Fibroblast of lung (primary cell): Measurements from ENCODE around the gene EPS15.

Source experiments
- EZH2 ChIP-seq: IDR thresholded peaks from 2 replicates; pipeline ENCODE4 v1.5.1; 2012; ENCODE audit warnings: low read length, control low read depth, mild to moderate bottlenecking; ENCODE audit errors: missing control alignments
- TF ChIP-seq, protein P1 (sequence below), 2 donors: IDR thresholded peaks in 1 of 2; conservative IDR thresholded peaks in 1 of 2; 1 replicate in 1 of 2; 2 replicates in 1 of 2; pipeline ENCODE4 v1.5.1; 2011 to 2012; ENCODE audit warnings: low read length in 2 of 2, control low read depth in 1 of 2, inconsistent platforms in 1 of 2, low read depth in 1 of 2, mild to moderate bottlenecking in 1 of 2

DNA sequence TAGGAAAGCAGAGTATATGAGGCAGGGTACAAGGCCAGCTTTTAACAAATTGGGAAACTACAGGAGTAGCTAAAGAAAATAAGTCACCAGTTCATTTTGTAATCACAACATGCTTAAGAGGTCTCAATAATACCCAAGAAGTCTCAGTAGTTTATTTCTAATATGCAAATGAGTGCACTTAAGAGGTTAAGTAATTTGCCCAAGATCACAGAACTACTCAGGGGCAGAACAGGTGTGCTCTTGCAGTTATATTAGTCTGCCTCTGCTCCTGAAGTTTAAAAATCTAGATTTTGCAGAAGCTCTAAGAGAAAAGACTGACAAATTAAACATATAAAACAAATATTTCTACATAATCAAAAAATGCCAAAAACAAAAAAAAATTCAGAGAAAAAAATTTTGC, 6.9 kb downstream of the EPS15 start:
- TF ChIP-seq, protein P1, sequence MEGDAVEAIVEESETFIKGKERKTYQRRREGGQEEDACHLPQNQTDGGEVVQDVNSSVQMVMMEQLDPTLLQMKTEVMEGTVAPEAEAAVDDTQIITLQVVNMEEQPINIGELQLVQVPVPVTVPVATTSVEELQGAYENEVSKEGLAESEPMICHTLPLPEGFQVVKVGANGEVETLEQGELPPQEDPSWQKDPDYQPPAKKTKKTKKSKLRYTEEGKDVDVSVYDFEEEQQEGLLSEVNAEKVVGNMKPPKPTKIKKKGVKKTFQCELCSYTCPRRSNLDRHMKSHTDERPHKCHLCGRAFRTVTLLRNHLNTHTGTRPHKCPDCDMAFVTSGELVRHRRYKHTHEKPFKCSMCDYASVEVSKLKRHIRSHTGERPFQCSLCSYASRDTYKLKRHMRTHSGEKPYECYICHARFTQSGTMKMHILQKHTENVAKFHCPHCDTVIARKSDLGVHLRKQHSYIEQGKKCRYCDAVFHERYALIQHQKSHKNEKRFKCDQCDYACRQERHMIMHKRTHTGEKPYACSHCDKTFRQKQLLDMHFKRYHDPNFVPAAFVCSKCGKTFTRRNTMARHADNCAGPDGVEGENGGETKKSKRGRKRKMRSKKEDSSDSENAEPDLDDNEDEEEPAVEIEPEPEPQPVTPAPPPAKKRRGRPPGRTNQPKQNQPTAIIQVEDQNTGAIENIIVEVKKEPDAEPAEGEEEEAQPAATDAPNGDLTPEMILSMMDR (conservative IDR thresholded peaks at IDR 0.05 in 1 of 2, IDR thresholded peaks at IDR 0.05 in 1 of 2; ENCODE audit: low read depth in 1 of 2, low read length in 2 of 2), result no peak
- no peak for TF ChIP-seq EZH2
